IMR-90 (cell line): ENCODE data around the gene NPAS2. TPM values are rescaled to one million over a fixed set of nuclear protein-coding genes. Genes with fewer than 3 reads are reported as not detected.
A peak's percentile ranks its signal among the peaks of the same experiment; 100 is the strongest.

ENCODE experiments used
- ATAC-seq: fragments of 200-7000 bp; cut with Tn5 transposase; 2 replicates; pipeline ENCODE4 v1.9.1; 2020; ENCODE audit warnings: low read depth, mild to moderate bottlenecking, moderate library complexity
- BruUV-seq: library from RNA; stranded (reverse); fragments of 400-500 nt; replicated peaks from 2 replicates; lab custom pipeline; 2021; lab: Mats Ljungman, UMichigan
- CTCF ChIA-PET: fragments of 300-600 bp; formaldehyde crosslinking; extraction: SDS; loops from one replicate; lab custom pipeline; 2021; ENCODE audit warnings: antibody characterized with exemption; lab: Yijun Ruan, JAX
- POLR2A ChIA-PET: fragments of 300-600 bp; sonication (Branson Sonifier 250); formaldehyde crosslinking; loops from one replicate; lab custom pipeline; 2022; ENCODE audit warnings: antibody characterized with exemption; ENCODE audit not compliant: unreplicated experiment; lab: Charles Lee
- DNase-seq: peaks from one replicate; pipeline ENCODE4 v3.0.0; 2013
- H2AFZ ChIP-seq: replicated peaks from 2 replicates; pipeline ENCODE3; 2013; ENCODE audit warnings: low read length, mild to moderate bottlenecking; ENCODE audit not compliant: poor library complexity
- H2AK5ac ChIP-seq: 2 replicates; pipeline ENCODE4 v1.6.1; 2013; ENCODE audit warnings: low read depth, low read length, inconsistent platforms
- H2AK9ac ChIP-seq: replicated peaks from 2 replicates; pipeline ENCODE3; 2013; ENCODE audit warnings: mild to moderate bottlenecking, low read depth, low read length, moderate library complexity; ENCODE audit not compliant: poor library complexity
- H2BK120ac ChIP-seq: 2 replicates; pipeline ENCODE4 v1.6.1; 2013; ENCODE audit warnings: low read depth, low read length, inconsistent platforms
- H2BK15ac ChIP-seq: 3 replicates; pipeline ENCODE4 v1.6.1; 2013; ENCODE audit warnings: low read depth, low read length, inconsistent platforms
- H2BK20ac ChIP-seq: 2 replicates; pipeline ENCODE4 v1.6.1; 2013; ENCODE audit warnings: low read depth, mild to moderate bottlenecking, inconsistent platforms, low read length, moderate library complexity
- H2BK5ac ChIP-seq: 2 replicates; pipeline ENCODE4 v1.6.1; 2013; ENCODE audit warnings: mild to moderate bottlenecking, low read depth, low read length, inconsistent platforms; ENCODE audit not compliant: poor library complexity, severe bottlenecking
- H3K14ac ChIP-seq: replicated peaks from 2 replicates; pipeline ENCODE4 v1.6.1; 2013; ENCODE audit warnings: low read depth, low read length, inconsistent platforms
- H3K18ac ChIP-seq: 2 replicates; pipeline ENCODE4 v1.6.1; 2013; ENCODE audit warnings: low read depth, low read length, control low read depth
- H3K23ac ChIP-seq: 2 replicates; pipeline ENCODE4 v1.6.1; 2013; ENCODE audit warnings: low read depth, low read length, inconsistent platforms
- H3K27ac ChIP-seq: 2 replicates; pipeline ENCODE4 v1.5.1; 2013; ENCODE audit warnings: mild to moderate bottlenecking, control low read depth, low read length; ENCODE audit not compliant: insufficient read depth
- H3K27me3 ChIP-seq: 2 replicates; pipeline ENCODE4 v1.6.1; 2013; ENCODE audit warnings: low read length; ENCODE audit not compliant: control insufficient read depth, insufficient read depth
- H3K36me3 ChIP-seq: 2 replicates; pipeline ENCODE4 v1.6.1; 2013; ENCODE audit warnings: low read length, mixed read lengths; ENCODE audit not compliant: control insufficient read depth, insufficient read depth
- H3K4ac ChIP-seq: 2 replicates; pipeline ENCODE4 v1.6.1; 2013; ENCODE audit warnings: low read depth, low read length, inconsistent platforms
- H3K4me1 ChIP-seq: 2 replicates; pipeline ENCODE4 v1.6.1; 2013; ENCODE audit warnings: low read length, mixed read lengths; ENCODE audit not compliant: control insufficient read depth, insufficient read depth
- H3K4me2 ChIP-seq: 2 replicates; pipeline ENCODE4 v1.6.1; 2013; ENCODE audit warnings: low read depth, mild to moderate bottlenecking, control low read depth, low read length, moderate library complexity
- H3K4me3 ChIP-seq: 2 replicates; pipeline ENCODE4 v1.5.1; 2013; ENCODE audit warnings: low read depth, mild to moderate bottlenecking, control low read depth, low read length, moderate library complexity; ENCODE audit not compliant: insufficient read depth
- H3K56ac ChIP-seq: 2 replicates; pipeline ENCODE4 v1.6.1; 2013; ENCODE audit warnings: low read length, inconsistent platforms; ENCODE audit not compliant: insufficient read depth; ENCODE audit errors: extremely low read depth
- H3K79me1 ChIP-seq, 2 experiments: 2 replicates each; pipeline ENCODE4 v1.6.1; 2013; ENCODE audit warnings: low read length in 2 of 2, inconsistent platforms in 1 of 2, low read depth in 1 of 2
- H3K9ac ChIP-seq: 2 replicates; pipeline ENCODE4 v1.6.1; 2013; ENCODE audit warnings: low read depth, low read length, control low read depth
- H3K9me1 ChIP-seq: 2 replicates; pipeline ENCODE4 v1.6.1; 2013; ENCODE audit warnings: low read length, inconsistent platforms; ENCODE audit not compliant: insufficient read depth
- H3K9me3 ChIP-seq: 2 replicates; pipeline ENCODE4 v1.6.1; 2013; ENCODE audit warnings: low read length; ENCODE audit not compliant: control insufficient read depth, insufficient read depth
- H4K20me1 ChIP-seq: 2 replicates; pipeline ENCODE4 v1.6.1; 2013; ENCODE audit warnings: low read length, inconsistent platforms; ENCODE audit not compliant: insufficient read depth
- H4K5ac ChIP-seq: 2 replicates; pipeline ENCODE4 v1.6.1; 2013; ENCODE audit warnings: mild to moderate bottlenecking, low read depth, low read length, control low read depth
- H4K8ac ChIP-seq, 2 experiments: 2 replicates each; pipeline ENCODE4 v1.6.1; 2013; ENCODE audit warnings: low read depth in 2 of 2, low read length in 2 of 2, control low read depth in 1 of 2, inconsistent platforms in 1 of 2
- H4K91ac ChIP-seq: 2 replicates; pipeline ENCODE4 v1.6.1; 2013; ENCODE audit warnings: low read depth, low read length, inconsistent platforms; ENCODE audit not compliant: insufficient read depth
- CEBPB ChIP-seq: IDR thresholded peaks from 2 replicates; pipeline ENCODE4 v1.6.1; 2012; ENCODE audit warnings: low read depth, low read length, improper control_type of control experiment
- FOS ChIP-seq: fragments of 150-350 bp; IDR thresholded peaks from 2 replicates; pipeline ENCODE4 v1.6.1; 2016; ENCODE audit warnings: low read depth, low read length
- MAFK ChIP-seq: IDR thresholded peaks from 2 replicates; pipeline ENCODE4 v1.6.1; 2012; ENCODE audit warnings: low read depth, low read length, improper control_type of control experiment
- MXI1 ChIP-seq: IDR thresholded peaks from 2 replicates; pipeline ENCODE4 v1.6.1; 2012; ENCODE audit warnings: low read depth, mild to moderate bottlenecking, low read length, moderate library complexity, borderline replicate concordance
- NFE2L2 ChIP-seq: fragments of 150-350 bp; IDR thresholded peaks from 2 replicates; pipeline ENCODE4 v1.6.1; 2016; ENCODE audit warnings: low read depth, mild to moderate bottlenecking, low read length
- POLR2A ChIP-seq: IDR thresholded peaks from 2 replicates; pipeline ENCODE4 v1.6.1; 2012; ENCODE audit warnings: mild to moderate bottlenecking, low read depth, low read length
- RCOR1 ChIP-seq: IDR thresholded peaks from 2 replicates; pipeline ENCODE4 v1.6.1; 2012; ENCODE audit warnings: mild to moderate bottlenecking, low read length, improper control_type of control experiment; ENCODE audit not compliant: insufficient replicate concordance
- SMC3 ChIP-seq: fragments of 150-350 bp; IDR thresholded peaks from 2 replicates; pipeline ENCODE4 v1.6.1; 2016; ENCODE audit warnings: low read depth, mild to moderate bottlenecking, antibody characterized with exemption, low read length, moderate library complexity
- WGBS, 2 experiments: methylation state at CpG; one replicate each; pipeline versions ENCODE4 v1.1.5 to v1.1.7; 2013; ENCODE audit warnings: missing lambda C conversion rate in 2 of 2; ENCODE audit not compliant: insufficient read length in 1 of 2; ENCODE audit errors: extremely low coverage in 2 of 2; 5-methylcytosine and 5-hydroxymethylcytosine counted together
- dilution Hi-C: fragments of 300-500 bp; cut with HindIII; formaldehyde crosslinking; loops from one replicate; pipeline ENCODE4 v1.14.3; 2018; ENCODE audit warnings: low sequenced_read_pairs; ENCODE audit not compliant: unreplicated experiment
- in situ Hi-C: fragments of 300-500 bp; cut with MboI; formaldehyde crosslinking; loops from 3 replicates; pipeline ENCODE4 v1.14.3; 2019; ENCODE audit warnings: low sequenced_read_pairs, inconsistent platforms, mixed read lengths
- intact Hi-C: fragments of 100-400 bp; cut with micrococcal nuclease; formaldehyde crosslinking; loops from 2 replicates; pipeline ENCODE4 v1.10.0; 2022
- polyA plus RNA-seq, 3 experiments: library from polyadenylated mRNA; depleted of rRNA; stranded (reverse); fragments of >200 nt; gene quantifications; 2 replicates each; pipeline ENCODE4 v1.2.3, GENCODE V29; 2012; ENCODE audit warnings: low replicate concordance in 1 of 3
- total RNA-seq: library from RNA; depleted of rRNA; stranded (reverse); fragments of >200 nt; gene quantifications from 2 replicates; pipeline ENCODE4 v1.2.3, GENCODE V29; 2012

NPAS2 gene
- total and polyA plus RNA-seq, 2 of the 4 experiments (the other 2 are of a cell fraction) = 5.2 to 14.8 TPM

- Histone ChIP-seq H3K4me1 (peaks cover 14% of the 10 kb centered on the region), H3K14ac (no peak overlapping the region), H4K5ac (no peak overlapping the region), H3K9ac (no peak overlapping the region), H2AK5ac (no peak overlapping the region), H4K20me1 (no peaks in the 10 kb centered on the region), H4K8ac (no peak overlapping the region), H3K4ac (0 out of 2 replicates have a peak overlapping the region, but pooled peaks have one; percentile 8), H2AFZ (no peak overlapping the region), H3K9me1 (peaks cover 6% of the 10 kb centered on the region), H4K91ac (no peak overlapping the region), H2BK5ac (no peak overlapping the region), H3K18ac (no peak overlapping the region), H3K4me2 (no peak overlapping the region), H3K23ac (no peak overlapping the region; the same call in 1 of the 2 replicates), H3K9me3 (no peaks in the 10 kb centered on the region), H3K56ac (no peak overlapping the region), H3K79me1 (peaks cover 18 to 60% of the 10 kb centered on the region in 2 experiments; a peak in 3 of 4 replicates), H3K27ac (no peak overlapping the region), H3K4me3 (no peak overlapping the region), H2BK15ac (no peak overlapping the region), H2BK120ac (no peak overlapping the region), H3K36me3 (no peaks in the 10 kb centered on the region), H2BK20ac (no peak overlapping the region), H3K27me3 (no peaks in the 10 kb centered on the region), H2AK9ac (no peak overlapping the region)
- ChIA-PET CTCF (no interaction called here), POLR2A (no interaction called here)
- WGBS, 2 experiments = 100% methylated on average over 2 of the region's 10 CpGs; no CpG with 5 or more reads in 1 of the 2 experiments
- DNase-seq (no peak), ATAC-seq (no peak)
- TF ChIP-seq POLR2A (no peak), RCOR1 (no peak), CEBPB (no peak), MAFK (no peak), NFE2L2 (no peak), MXI1 (no peak), SMC3 (no peak), FOS (no peak)
- no TSS peak for BruUV-seq
- intact Hi-C loops (no loop called here), in situ Hi-C loops (no loop called here), dilution Hi-C loops (no loop called here)
These were observed 34.2 kb downstream of the NPAS2 start for GRCh38 chr2:100853909-100854810.
